Measurements from ENCODE around the gene SLC46A2.
A peak's percentile ranks its signal among the peaks of the same experiment; 100 is the strongest.

Gene SLC46A2

GRCh38 chr9:112890106-112891081 lies at the start of gene SLC46A2:
TSS of gene SLC46A2 (minus strand) at chr9:112890876. CDS start at chr9:112890681, 195 bp downstream.
- peak; percentile 65 for DNase-seq

- DNase-seq = no peak
Measured at GRCh38 chr9:112939418-112939817, 48.7 kb upstream of the SLC46A2 start.

- no peak for DNase-seq
Measured at GRCh38 chr9:112933696-112934095, 43.0 kb upstream of the SLC46A2 start.

GRCh38 chr9:112925058-112925641 lies 34.5 kb upstream of the SLC46A2 start:
- DNase-seq = peak; percentile 57

- DNase-seq = peak; percentile 21
Measured at GRCh38 chr9:112921549-112921948, 30.9 kb upstream of the SLC46A2 start.

GRCh38 chr9:112917987-112918362 lies 27.3 kb upstream of the SLC46A2 start:
- no peak for DNase-seq

GRCh38 chr9:112917047-112917986 lies 26.6 kb upstream of the SLC46A2 start:
- no peak for DNase-seq

GRCh38 chr9:112914524-112914923 lies 23.8 kb upstream of the SLC46A2 start:
- DNase-seq = no peak

GRCh38 chr9:112913326-112913725 lies 22.6 kb upstream of the SLC46A2 start:
- DNase-seq = no peak

- no peak for DNase-seq
Measured at GRCh38 chr9:112912636-112913035, 22.0 kb upstream of the SLC46A2 start.

GRCh38 chr9:112911736-112912135 lies 21.1 kb upstream of the SLC46A2 start:
- no peak for DNase-seq

- no peak for DNase-seq
Measured at GRCh38 chr9:112905084-112905483, 14.4 kb upstream of the SLC46A2 start.

- DNase-seq = no peak
Measured at GRCh38 chr9:112900901-112901300, 10.2 kb upstream of the SLC46A2 start.

GRCh38 chr9:112900488-112900887 lies 9.8 kb upstream of the SLC46A2 start:
- no peak for DNase-seq

GRCh38 chr9:112898872-112899311 lies 8.2 kb upstream of the SLC46A2 start:
- DNase-seq = no peak

- no peak for DNase-seq
Measured at GRCh38 chr9:112896131-112896530, 5.5 kb upstream of the SLC46A2 start.

- DNase-seq = no peak
Measured at GRCh38 chr9:112894699-112895098, 4.0 kb upstream of the SLC46A2 start.

GRCh38 chr9:112894041-112894440 lies 3.4 kb upstream of the SLC46A2 start:
- DNase-seq = no peak

GRCh38 chr9:112892981-112893380 lies 2.3 kb upstream of the SLC46A2 start:
- no peak for DNase-seq

- DNase-seq = no peak
Measured at GRCh38 chr9:112891521-112891920, 845 bp upstream of the SLC46A2 start.

GRCh38 chr9:112887381-112887780 lies 3.3 kb downstream of the SLC46A2 start:
- DNase-seq = no peak

GRCh38 chr9:112886351-112886750 lies 4.3 kb downstream of the SLC46A2 start:
- no peak for DNase-seq

GRCh38 chr9:112885324-112885723 lies 5.4 kb downstream of the SLC46A2 start:
- DNase-seq = no peak

Data from retina (tissue), 1 donor.